Fibroblast of pulmonary artery (primary cell): ENCODE results near the gene GAB2.

Experiments
- DNase-seq: peaks from one replicate; pipeline ENCODE4 v3.0.0-alpha.2; 2010; ENCODE audit warnings: low read depth
- H3K4me3 ChIP-seq: replicated peaks from 2 replicates; pipeline ENCODE4 v1.5.1; 2011; ENCODE audit warnings: low read depth, mild to moderate bottlenecking, control low read depth, low read length, moderate library complexity
- CTCF ChIP-seq: IDR thresholded peaks from 2 replicates; pipeline ENCODE4 v1.5.1; 2011; ENCODE audit warnings: mild to moderate bottlenecking, control low read depth, low read length, inconsistent platforms; ENCODE audit errors: missing control alignments

GAB2 gene

GRCh38 chr11:78214331-78215194 is 203.1 kb downstream of the GAB2 start:
- no peak for DNase-seq
- TF ChIP-seq CTCF = no peak
- H3K4me3 ChIP-seq = no peak overlapping the region

GRCh38 chr11:78213526-78214330 is 203.9 kb downstream of the GAB2 start:
- DNase-seq = no peak
- no peak overlapping the region for H3K4me3 ChIP-seq
- no peak for TF ChIP-seq CTCF

- DNase-seq = peak; percentile 31
- no peak overlapping the region for H3K4me3 ChIP-seq
- no peak for TF ChIP-seq CTCF
Observed at GRCh38 chr11:78212586-78213371, 204.8 kb downstream of the GAB2 start.

GRCh38 chr11:78211565-78211964 is 206.1 kb downstream of the GAB2 start:
- no peak for DNase-seq
- TF ChIP-seq CTCF = no peak

GRCh38 chr11:78210000-78210608 is 207.5 kb downstream of the GAB2 start:
- TF ChIP-seq CTCF = no peak
- DNase-seq = no peak
- no peak overlapping the region for H3K4me3 ChIP-seq

More at GRCh38 chr11:78211565-78211964, 206.1 kb downstream of the GAB2 start:
- H3K4me3 ChIP-seq = no peak overlapping the region

- DNase-seq = no peak
- H3K4me3 ChIP-seq = no peak overlapping the region
- TF ChIP-seq CTCF = no peak
Observed at GRCh38 chr11:78209478-78209877, 208.1 kb downstream of the GAB2 start.
